ENCODE data around the gene ZMYM2.

Gene ZMYM2

GRCh38 chr13:20129076-20129475 lies 170.5 kb downstream of the ZMYM2 start:
- Histone ChIP-seq H3K4me2 (ENCODE audit: low read length) (no peak overlapping the region), H3K9me3 (replicated peaks; ENCODE audit: low read length) (no peaks in the 10 kb centered on the region), H3K9ac (ENCODE audit: low read depth, low read length) (no peak overlapping the region), H3K27me3 (ENCODE audit: control insufficient read depth, insufficient read depth, low read length) (peaks cover 27% of the 10 kb centered on the region), H3K36me3 (ENCODE audit: insufficient read depth, low read length) (no peaks in the 10 kb centered on the region), H3K4me1 (ENCODE audit: control insufficient read depth, insufficient read depth, low read length) (peaks cover 34% of the 10 kb centered on the region), H3K4me3 (ENCODE audit: low read length) (no peak overlapping the region)

GRCh38 chr13:20130012-20130411 lies 171.5 kb downstream of the ZMYM2 start:
- Histone ChIP-seq H3K4me2 (ENCODE audit: low read length) (no peak overlapping the region), H3K4me1 (ENCODE audit: control insufficient read depth, insufficient read depth, low read length) (peaks cover 26% of the 10 kb centered on the region), H3K9me3 (replicated peaks; ENCODE audit: low read length) (no peaks in the 10 kb centered on the region), H3K4me3 (ENCODE audit: low read length) (no peak overlapping the region), H3K27me3 (ENCODE audit: control insufficient read depth, insufficient read depth, low read length) (peaks cover 27% of the 10 kb centered on the region), H3K36me3 (ENCODE audit: insufficient read depth, low read length) (no peaks in the 10 kb centered on the region), H3K9ac (ENCODE audit: low read depth, low read length) (no peak overlapping the region)

GRCh38 chr13:20130652-20131051 lies 172.1 kb downstream of the ZMYM2 start:
- no peak overlapping the region for H3K4me3 ChIP-seq (ENCODE audit: low read length)
- H3K27me3 ChIP-seq (ENCODE audit: control insufficient read depth, insufficient read depth, low read length), result peaks cover 27% of the 10 kb centered on the region
- no peaks in the 10 kb centered on the region for H3K36me3 ChIP-seq (ENCODE audit: insufficient read depth, low read length)
- no peak overlapping the region for H3K4me2 ChIP-seq (ENCODE audit: low read length)
- no peaks in the 10 kb centered on the region for H3K9me3 ChIP-seq (replicated peaks; ENCODE audit: low read length)
- H3K9ac ChIP-seq (ENCODE audit: low read depth, low read length), result no peak overlapping the region
- peaks cover 20% of the 10 kb centered on the region for H3K4me1 ChIP-seq (ENCODE audit: control insufficient read depth, insufficient read depth, low read length)

GRCh38 chr13:20131057-20131832 lies 172.7 kb downstream of the ZMYM2 start:
- Histone ChIP-seq H3K9ac (ENCODE audit: low read depth, low read length) (no peak overlapping the region), H3K36me3 (ENCODE audit: insufficient read depth, low read length) (no peaks in the 10 kb centered on the region), H3K27me3 (ENCODE audit: control insufficient read depth, insufficient read depth, low read length) (peaks cover 27% of the 10 kb centered on the region), H3K4me1 (ENCODE audit: control insufficient read depth, insufficient read depth, low read length) (peaks cover 18% of the 10 kb centered on the region), H3K4me2 (ENCODE audit: low read length) (no peak overlapping the region), H3K4me3 (ENCODE audit: low read length) (no peak overlapping the region), H3K9me3 (replicated peaks; ENCODE audit: low read length) (no peaks in the 10 kb centered on the region)

- Histone ChIP-seq H3K9me3 (replicated peaks; ENCODE audit: low read length) (no peaks in the 10 kb centered on the region), H3K36me3 (ENCODE audit: insufficient read depth, low read length) (no peaks in the 10 kb centered on the region), H3K4me3 (ENCODE audit: low read length) (no peak overlapping the region), H3K9ac (ENCODE audit: low read depth, low read length) (no peak overlapping the region), H3K27me3 (ENCODE audit: control insufficient read depth, insufficient read depth, low read length) (peaks cover 33% of the 10 kb centered on the region), H3K4me2 (ENCODE audit: low read length) (no peak overlapping the region), H3K4me1 (ENCODE audit: control insufficient read depth, insufficient read depth, low read length) (peaks cover 18% of the 10 kb centered on the region)
Observed at GRCh38 chr13:20132052-20132634, 173.6 kb downstream of the ZMYM2 start.

- H3K4me1 ChIP-seq (ENCODE audit: control insufficient read depth, insufficient read depth, low read length), result no peaks in the 10 kb centered on the region
- H3K27me3 ChIP-seq (ENCODE audit: control insufficient read depth, insufficient read depth, low read length), result peaks cover 51% of the 10 kb centered on the region
- no peak overlapping the region for H3K4me3 ChIP-seq (ENCODE audit: low read length)
- no peak overlapping the region for H3K4me2 ChIP-seq (ENCODE audit: low read length)
- no peaks in the 10 kb centered on the region for H3K9me3 ChIP-seq (replicated peaks; ENCODE audit: low read length)
- H3K9ac ChIP-seq (ENCODE audit: low read depth, low read length), result no peak overlapping the region
- H3K36me3 ChIP-seq (ENCODE audit: insufficient read depth, low read length), result no peaks in the 10 kb centered on the region
Observed at GRCh38 chr13:20134732-20135131, 176.2 kb downstream of the ZMYM2 start.

GRCh38 chr13:20136781-20137703 lies 178.5 kb downstream of the ZMYM2 start:
- Histone ChIP-seq H3K4me1 (ENCODE audit: control insufficient read depth, insufficient read depth, low read length) (no peaks in the 10 kb centered on the region), H3K4me2 (ENCODE audit: low read length) (peak overlapping the region; percentile 56), H3K4me3 (ENCODE audit: low read length) (no peak overlapping the region), H3K36me3 (ENCODE audit: insufficient read depth, low read length) (no peaks in the 10 kb centered on the region), H3K9ac (ENCODE audit: low read depth, low read length) (no peak overlapping the region), H3K27me3 (ENCODE audit: control insufficient read depth, insufficient read depth, low read length) (peaks cover 58% of the 10 kb centered on the region), H3K9me3 (replicated peaks; ENCODE audit: low read length) (no peaks in the 10 kb centered on the region)

- H3K4me2 ChIP-seq (ENCODE audit: low read length), result no peak overlapping the region
- no peak overlapping the region for H3K9ac ChIP-seq (ENCODE audit: low read depth, low read length)
- peaks cover 61% of the 10 kb centered on the region for H3K27me3 ChIP-seq (ENCODE audit: control insufficient read depth, insufficient read depth, low read length)
- no peaks in the 10 kb centered on the region for H3K4me1 ChIP-seq (ENCODE audit: control insufficient read depth, insufficient read depth, low read length)
- H3K9me3 ChIP-seq (replicated peaks; ENCODE audit: low read length), result no peaks in the 10 kb centered on the region
- H3K36me3 ChIP-seq (ENCODE audit: insufficient read depth, low read length), result no peaks in the 10 kb centered on the region
- H3K4me3 ChIP-seq (ENCODE audit: low read length), result no peak overlapping the region
Observed at GRCh38 chr13:20137875-20138274, 179.3 kb downstream of the ZMYM2 start.

- peaks cover 80% of the 10 kb centered on the region for H3K27me3 ChIP-seq (ENCODE audit: control insufficient read depth, insufficient read depth, low read length)
Observed at GRCh38 chr13:20140487-20140886, 182.0 kb downstream of the ZMYM2 start.

More at GRCh38 chr13:20140487-20140886, 182.0 kb downstream of the ZMYM2 start:
- Histone ChIP-seq H3K4me3 (ENCODE audit: low read length) (no peak overlapping the region), H3K9me3 (replicated peaks; ENCODE audit: low read length) (no peaks in the 10 kb centered on the region), H3K36me3 (ENCODE audit: insufficient read depth, low read length) (no peaks in the 10 kb centered on the region), H3K4me2 (ENCODE audit: low read length) (no peak overlapping the region), H3K4me1 (ENCODE audit: control insufficient read depth, insufficient read depth, low read length) (no peaks in the 10 kb centered on the region), H3K9ac (ENCODE audit: low read depth, low read length) (no peak overlapping the region)

Measured in skeletal muscle satellite cell (primary cell).